Right lung (tissue), 5 donors: ENCODE measurements around the gene RPS10. TPM values are rescaled to one million over a fixed set of nuclear protein-coding genes. Genes with fewer than 3 reads are reported as not detected.

ENCODE experiments used
- DNase-seq, 2 donors: peaks; one replicate each; pipeline ENCODE4 v3.0.0-alpha.2; 2013
- polyA plus RNA-seq, 5 donors: library from polyadenylated mRNA; unstranded; fragments of 120-200 nt; gene quantifications; one replicate each; pipeline versions ENCODE4 v1.2.1 to v1.2.3, GENCODE V29; 2013; ENCODE audit warnings: inconsistent platforms in 1 of 5, low replicate concordance in 1 of 5; ENCODE audit not compliant: insufficient read length in 5 of 5, insufficient read depth in 1 of 5

Gene RPS10
- polyA plus RNA-seq, 5 donors = 1,386 to 2,076 (median 1,588) TPM

DNA sequence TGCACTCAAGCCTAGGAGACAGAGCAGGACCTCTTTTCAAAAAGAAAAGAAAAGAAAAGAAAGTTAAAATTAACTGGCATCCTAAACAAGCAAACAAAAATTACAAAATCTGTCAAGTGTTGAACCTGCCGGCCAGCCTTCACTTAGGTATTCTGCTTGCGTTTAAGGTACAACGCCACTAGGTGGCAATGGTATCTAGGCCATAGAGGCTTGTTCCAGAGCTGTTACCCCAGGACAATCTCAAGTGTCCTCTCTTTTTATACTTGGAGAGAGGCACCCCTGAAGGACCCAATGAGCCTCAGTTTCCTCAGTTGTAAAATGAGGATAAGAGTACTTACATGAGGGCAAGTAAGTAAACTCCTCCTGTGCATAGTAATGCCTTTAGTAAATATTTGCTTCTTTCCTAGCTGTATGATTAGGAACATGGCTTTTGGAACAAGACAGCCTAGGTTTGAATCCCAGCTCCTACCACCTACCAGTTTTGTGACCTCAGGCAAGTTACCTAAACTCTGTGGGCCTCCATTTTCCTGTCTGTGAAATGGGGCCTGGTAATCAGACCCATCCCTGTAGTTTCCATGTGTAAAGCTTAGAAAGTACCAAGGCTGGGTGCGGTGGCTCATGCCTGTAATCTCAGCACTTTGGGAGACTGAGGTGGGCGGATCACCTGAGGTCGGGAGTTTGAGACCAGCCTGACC lies 34.2 kb upstream of the RPS10 start:
- peak in 1 of 2 donors; percentile 24 for DNase-seq

- DNase-seq = no peak
These were observed 32.2 kb upstream of the RPS10 start for GRCh38 chr6:34457742-34458735.

GRCh38 chr6:34457382-34457741 lies 31.5 kb upstream of the RPS10 start:
- no peak for DNase-seq

DNA sequence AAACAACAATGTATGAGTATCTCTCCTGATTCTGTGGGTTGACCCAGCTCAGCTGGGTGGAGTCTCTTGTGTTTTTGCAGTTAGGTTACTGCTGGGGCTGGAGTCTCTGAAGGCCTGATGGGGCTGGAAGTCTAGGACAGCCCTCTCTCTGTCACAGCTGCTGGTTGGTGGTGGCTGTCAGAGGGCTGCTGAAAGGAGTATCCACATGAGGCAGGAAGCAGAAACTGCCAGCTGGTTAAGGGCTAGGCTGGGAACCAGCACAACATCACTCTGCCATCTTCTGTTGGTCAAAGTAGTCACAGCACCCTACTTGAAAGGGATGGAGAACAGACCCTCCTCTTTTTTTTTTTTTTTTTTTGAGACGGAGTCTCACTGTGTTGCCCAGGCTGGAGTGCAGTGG lies 30.0 kb upstream of the RPS10 start:
- no peak for DNase-seq

- no peak for DNase-seq
These were observed 25.3 kb upstream of the RPS10 start for GRCh38 chr6:34451192-34451591.

DNA sequence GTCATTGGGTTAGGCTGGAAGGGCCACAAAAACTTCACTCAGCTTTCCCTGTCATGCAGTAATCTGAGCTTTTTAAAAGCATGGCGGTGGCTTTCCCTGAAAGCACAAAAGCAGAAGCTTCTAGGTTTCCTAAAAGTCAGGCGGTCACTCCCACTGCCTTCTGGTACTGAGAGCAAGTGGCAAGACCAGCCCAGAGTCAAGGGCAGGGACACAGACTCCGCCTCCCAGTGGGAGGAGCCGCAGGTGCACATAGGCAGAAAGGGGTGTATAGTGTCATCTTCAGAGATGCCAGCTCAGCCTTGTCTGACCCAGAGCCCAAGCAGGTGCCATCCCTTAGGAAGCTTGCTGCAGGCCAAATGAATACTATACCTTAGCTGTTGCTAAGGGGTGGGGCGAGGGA lies 22.0 kb upstream of the RPS10 start:
- no peak for DNase-seq

GRCh38 chr6:34447386-34447785 lies 21.5 kb upstream of the RPS10 start:
- DNase-seq = no peak

- no peak for DNase-seq
These were observed 19.5 kb upstream of the RPS10 start for GRCh38 chr6:34445313-34445860.

- no peak for DNase-seq
These were observed 15.7 kb upstream of the RPS10 start for GRCh38 chr6:34441526-34441925.

DNA sequence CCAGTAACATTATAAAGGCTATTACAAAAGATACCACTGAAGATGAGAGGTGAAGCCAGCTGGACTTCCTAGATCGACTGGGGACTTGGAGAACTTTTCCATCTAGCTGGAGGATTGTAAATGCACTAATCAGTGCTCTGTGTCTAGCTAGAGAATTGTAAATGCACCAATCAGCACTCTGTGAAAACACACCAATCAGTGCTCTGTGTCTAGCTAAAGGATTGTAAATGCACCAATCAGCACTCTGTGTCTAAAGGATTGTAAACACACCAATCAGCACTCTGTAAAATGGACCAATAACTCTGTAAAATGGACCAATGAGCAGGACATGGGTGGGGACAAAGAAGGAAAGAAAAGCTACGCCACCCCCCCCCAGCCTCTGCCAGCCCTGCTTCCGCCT lies 13.6 kb upstream of the RPS10 start:
- DNase-seq = no peak

DNA sequence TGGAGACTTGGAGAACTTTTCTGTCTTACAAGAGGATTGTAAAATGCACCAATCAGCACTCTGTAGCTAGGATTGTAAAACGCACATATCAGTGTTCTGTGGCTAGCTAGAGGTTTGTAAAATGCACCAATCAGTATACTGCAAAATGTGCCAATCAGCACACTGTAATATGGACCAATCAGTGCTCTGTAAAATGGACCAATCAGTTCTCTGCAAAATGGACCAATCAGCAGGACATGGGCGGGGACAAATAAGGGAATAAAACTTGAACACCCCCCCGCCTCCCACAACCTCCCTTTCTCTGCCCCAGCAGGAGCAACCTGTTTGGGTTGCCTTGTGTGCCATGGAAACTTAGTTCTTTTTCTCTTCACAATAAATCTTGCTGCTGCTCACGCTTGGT lies 12.8 kb upstream of the RPS10 start:
- DNase-seq = no peak

GRCh38 chr6:34437644-34437970 lies 11.7 kb upstream of the RPS10 start:
- DNase-seq = no peak

DNA sequence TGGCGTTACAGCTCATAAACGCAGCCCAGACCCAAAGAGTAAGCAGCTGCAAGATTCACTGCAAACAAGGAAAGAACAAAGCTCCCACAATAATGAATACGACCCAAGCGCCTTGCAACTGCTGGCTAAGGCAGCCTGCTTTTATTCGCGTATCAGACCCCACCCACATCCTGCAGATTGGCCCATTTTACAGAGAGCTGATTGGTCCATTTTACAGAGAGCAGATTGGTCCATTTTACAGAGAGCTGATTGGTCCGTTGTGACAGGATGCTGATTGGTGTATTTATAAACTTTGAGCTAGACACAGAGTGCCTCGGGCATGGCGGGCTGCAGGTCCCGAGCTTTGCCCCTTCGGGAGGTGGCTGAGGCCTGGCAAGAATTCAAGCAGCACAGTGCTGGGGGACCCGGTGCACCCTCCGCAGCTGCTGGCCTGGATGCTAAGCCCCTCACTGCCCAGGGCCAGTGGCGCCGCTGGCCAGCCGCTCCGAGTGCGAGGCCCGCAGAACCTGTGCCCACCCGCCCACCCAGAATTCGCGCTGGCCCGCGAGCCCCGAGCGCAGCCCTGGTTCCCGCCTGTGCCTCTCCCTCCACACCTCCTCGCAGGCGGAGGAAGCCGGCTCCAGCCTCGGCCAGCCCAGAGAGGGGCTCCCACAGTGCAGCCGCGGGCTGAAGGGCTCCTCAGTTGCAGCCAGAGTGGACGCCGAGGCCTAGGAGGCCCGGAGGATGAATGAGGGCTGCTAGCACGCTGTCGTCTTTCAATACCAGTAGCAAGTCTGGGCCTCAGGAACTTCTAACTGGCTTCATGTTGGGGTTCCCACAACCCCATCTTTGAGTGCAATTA lies 11.2 kb upstream of the RPS10 start:
- no peak for DNase-seq

GRCh38 chr6:34435916-34436315 lies 10.0 kb upstream of the RPS10 start:
- no peak for DNase-seq

GRCh38 chr6:34425132-34425497 lies 754 bp downstream of the RPS10 start:
- DNase-seq = peak in 1 of 2 donors; percentile 3

DNA sequence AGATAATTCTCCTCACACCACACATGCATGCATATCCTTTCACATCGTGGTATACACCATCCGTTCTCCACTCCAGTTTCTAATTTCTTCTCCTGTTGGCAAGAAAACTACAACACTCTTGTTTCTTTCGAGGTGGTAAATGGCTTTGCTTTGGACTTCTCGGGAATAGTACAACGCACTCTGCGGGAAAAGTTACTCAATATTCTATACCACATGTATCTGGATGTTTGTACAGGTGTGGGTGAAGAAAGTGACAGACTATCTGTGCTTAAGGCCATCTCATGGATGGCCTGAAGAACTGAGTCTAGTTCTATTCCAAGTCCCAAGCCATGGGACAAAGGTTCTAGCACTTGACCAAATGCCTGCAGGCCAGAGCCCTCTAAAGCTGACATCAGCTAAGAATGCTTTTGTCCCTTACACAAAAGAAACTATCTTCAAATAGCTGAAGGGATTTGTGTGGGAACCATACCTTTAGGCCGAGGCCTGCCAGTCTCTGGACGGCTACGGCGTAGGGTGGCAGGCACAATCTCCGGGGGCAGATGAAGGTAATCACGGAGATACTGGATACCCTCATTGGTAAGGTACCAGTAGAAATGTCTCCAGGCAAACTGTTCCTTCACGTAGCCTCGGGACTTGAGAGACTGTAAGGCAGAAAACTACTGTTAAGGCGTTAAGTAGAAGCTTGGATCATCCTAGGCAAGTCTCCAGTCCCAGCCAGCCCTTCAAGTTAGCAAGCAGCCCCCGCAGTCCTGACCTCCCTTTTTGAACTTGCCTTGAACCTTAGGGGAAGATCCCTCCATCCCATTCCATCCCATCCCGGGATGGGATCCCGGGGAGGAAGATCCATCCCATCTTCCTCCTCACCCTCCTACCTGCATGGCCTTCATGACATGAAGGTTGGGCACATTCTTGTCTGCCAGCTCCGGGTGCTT lies 1.4 kb downstream of the RPS10 start:
- DNase-seq = no peak

- DNase-seq = no peak
These were observed 2.6 kb downstream of the RPS10 start for GRCh38 chr6:34423254-34423653.

DNA sequence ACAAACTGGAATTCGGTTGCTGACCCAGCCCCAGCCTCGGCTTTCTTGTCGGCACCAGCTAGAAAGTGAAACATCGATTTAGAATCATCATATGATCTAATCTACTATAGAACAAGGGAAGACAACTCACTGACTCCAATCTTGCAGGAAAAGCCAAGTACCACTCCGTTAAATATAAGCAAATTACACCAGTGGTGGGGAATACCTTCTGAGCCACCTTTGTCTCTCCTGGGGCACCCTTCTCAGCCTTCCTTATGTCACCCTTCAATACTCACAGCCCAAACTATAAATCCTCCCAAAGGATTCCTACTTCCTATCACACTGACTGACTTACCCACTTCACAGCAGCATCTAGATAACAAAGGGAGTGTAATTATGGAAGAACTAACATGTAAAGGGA lies 7.5 kb downstream of the RPS10 start:
- DNase-seq = no peak

- DNase-seq = no peak
These were observed 8.9 kb downstream of the RPS10 start for GRCh38 chr6:34416877-34417371.

DNA sequence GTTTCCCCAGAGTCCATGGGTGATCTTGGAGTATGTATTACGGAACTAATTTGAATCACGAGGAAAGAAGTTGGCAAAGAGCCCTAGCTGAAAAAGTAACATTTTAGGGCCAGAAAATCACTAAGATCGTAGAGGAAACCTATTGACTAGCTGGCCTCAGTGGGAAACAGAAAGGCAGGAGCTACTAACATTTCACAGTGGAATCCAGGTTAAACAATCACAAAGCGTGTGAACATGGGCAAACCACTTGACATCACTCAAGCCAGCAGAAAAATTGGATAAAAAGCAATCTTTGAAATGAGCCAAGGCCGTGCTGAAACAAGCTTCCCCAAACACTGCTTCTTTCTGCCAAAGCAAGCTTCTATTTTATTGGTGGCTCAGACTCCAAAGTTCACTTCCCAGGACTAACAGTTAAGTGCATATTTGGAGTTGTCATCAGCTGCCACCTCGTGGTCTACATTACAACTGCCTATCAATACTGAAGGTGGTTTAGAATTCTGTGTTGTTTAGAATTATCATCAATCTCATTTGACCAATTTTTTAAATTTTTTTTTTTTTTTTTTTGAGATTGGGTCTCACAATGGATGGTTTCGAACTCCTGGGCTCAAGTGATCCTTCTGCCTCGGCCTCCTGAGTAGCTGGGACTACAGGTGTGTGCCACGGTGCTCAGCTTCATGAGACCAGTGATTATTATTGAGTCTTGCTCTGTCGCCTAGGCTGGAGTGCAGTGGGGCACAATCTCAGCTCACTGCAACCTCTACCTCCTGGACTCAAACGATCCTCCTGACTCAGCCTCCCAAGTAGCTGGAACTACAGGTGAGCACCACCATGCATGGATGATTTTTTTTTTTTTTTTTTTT lies 10.6 kb downstream of the RPS10 start:
- DNase-seq = peak; percentile 55 to 57
